ENCODE results near the gene ACSM2B.
"Not testable (repeated sequence)": the region's sequence is repeated elsewhere in the genome, so short reads cannot be mapped to it uniquely, and the experiment has no call there.

Gene ACSM2B

GRCh38 chr16:20595068-20595467 is 18.9 kb upstream of the ACSM2B start:
- not testable (repeated sequence) for DNase-seq

- DNase-seq = not testable (repeated sequence)
Measured at GRCh38 chr16:20592780-20593179, 16.6 kb upstream of the ACSM2B start.

GRCh38 chr16:20589486-20589885 is 13.3 kb upstream of the ACSM2B start:
- DNase-seq = not testable (repeated sequence)

GRCh38 chr16:20587645-20588074 is 11.5 kb upstream of the ACSM2B start:
- not testable (repeated sequence) for DNase-seq

- not testable (repeated sequence) for DNase-seq
Measured at GRCh38 chr16:20586716-20587115, 10.5 kb upstream of the ACSM2B start.

GRCh38 chr16:20586112-20586511 is 9.9 kb upstream of the ACSM2B start:
- DNase-seq = not testable (repeated sequence)

- DNase-seq = not testable (repeated sequence)
Measured at GRCh38 chr16:20580487-20581259, 4.5 kb upstream of the ACSM2B start.

- DNase-seq = not testable (repeated sequence)
Measured at GRCh38 chr16:20578091-20578490, 1.9 kb upstream of the ACSM2B start.

- DNase-seq = not testable (repeated sequence)
Measured at GRCh38 chr16:20569117-20569651, 7.0 kb downstream of the ACSM2B start.

- no peak for DNase-seq
Measured at GRCh38 chr16:20568404-20568803, 7.8 kb downstream of the ACSM2B start.

- DNase-seq = no peak
Measured at GRCh38 chr16:20566864-20567263, 9.3 kb downstream of the ACSM2B start.

GRCh38 chr16:20565334-20565733 is 10.8 kb downstream of the ACSM2B start:
- DNase-seq = not testable (repeated sequence)

GRCh38 chr16:20564218-20564617 is 11.9 kb downstream of the ACSM2B start:
- not testable (repeated sequence) for DNase-seq

GRCh38 chr16:20555628-20556027 is 20.5 kb downstream of the ACSM2B start:
- DNase-seq = not testable (repeated sequence)

GRCh38 chr16:20554689-20555088 is 21.5 kb downstream of the ACSM2B start:
- not testable (repeated sequence) for DNase-seq

- not testable (repeated sequence) for DNase-seq
Measured at GRCh38 chr16:20553493-20553892, 22.7 kb downstream of the ACSM2B start.

GRCh38 chr16:20546951-20547350 is 29.2 kb downstream of the ACSM2B start:
- not testable (repeated sequence) for DNase-seq

GRCh38 chr16:20546278-20546853 is 29.8 kb downstream of the ACSM2B start:
- not testable (repeated sequence) for DNase-seq

- not testable (repeated sequence) for DNase-seq
Measured at GRCh38 chr16:20540603-20541316, 35.4 kb downstream of the ACSM2B start.

GRCh38 chr16:20538687-20539086 is 37.5 kb downstream of the ACSM2B start:
- DNase-seq = no peak

GRCh38 chr16:20538181-20538580 is 38.0 kb downstream of the ACSM2B start:
- no peak for DNase-seq

- not testable (repeated sequence) for DNase-seq
Measured at GRCh38 chr16:20536669-20537068, 39.5 kb downstream of the ACSM2B start.

- DNase-seq = not testable (repeated sequence)
Measured at GRCh38 chr16:20532284-20532792, 43.8 kb downstream of the ACSM2B start.
